NCI-H2227 (cell line): ENCODE data around the gene HNRNPU.

Experiments
- DNase-seq: peaks from one replicate; lab custom pipeline; 2025; ENCODE audit not compliant: unreplicated experiment; lab: John Stamatoyannopoulos, UW

HNRNPU gene

DNA sequence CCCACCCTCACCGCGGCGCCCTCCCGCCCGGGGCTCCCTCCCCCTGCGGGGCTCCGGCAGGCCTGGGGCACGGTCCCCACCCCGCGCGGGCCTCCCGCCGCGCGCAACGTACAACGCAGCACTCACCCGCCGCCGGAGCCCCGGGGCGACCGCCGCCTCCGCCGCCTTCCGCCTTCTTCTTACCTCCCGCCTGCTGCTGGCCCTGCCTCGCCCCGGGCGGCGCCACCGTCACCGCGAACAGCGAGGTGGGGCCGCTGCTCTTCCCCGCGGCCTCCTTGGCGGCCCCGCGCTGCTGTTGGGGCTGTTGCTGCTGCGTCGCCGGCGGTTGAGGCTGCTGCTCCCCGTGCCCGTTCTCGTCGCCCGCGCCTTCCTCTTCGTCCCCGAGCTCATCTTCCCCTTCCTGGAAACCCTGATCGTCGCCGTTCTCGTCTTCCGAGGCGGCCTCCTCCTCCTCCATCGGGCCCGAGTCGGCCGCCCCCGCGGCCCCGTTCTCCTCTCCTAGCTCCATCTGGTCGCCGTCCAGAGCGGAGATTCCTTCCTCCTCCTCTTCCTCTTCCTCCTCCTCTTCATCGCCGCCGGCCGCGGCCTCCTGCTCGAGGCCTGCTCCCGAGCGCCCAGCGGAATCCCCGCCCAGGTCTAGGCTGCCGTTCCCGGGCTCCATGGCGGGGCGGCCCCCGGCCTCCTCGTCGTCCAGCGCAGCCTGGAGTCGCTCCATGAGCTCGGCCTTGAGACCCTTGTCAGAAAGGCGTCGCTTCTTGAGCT is 671 bp downstream of the HNRNPU start:
- no peak for DNase-seq

DNA sequence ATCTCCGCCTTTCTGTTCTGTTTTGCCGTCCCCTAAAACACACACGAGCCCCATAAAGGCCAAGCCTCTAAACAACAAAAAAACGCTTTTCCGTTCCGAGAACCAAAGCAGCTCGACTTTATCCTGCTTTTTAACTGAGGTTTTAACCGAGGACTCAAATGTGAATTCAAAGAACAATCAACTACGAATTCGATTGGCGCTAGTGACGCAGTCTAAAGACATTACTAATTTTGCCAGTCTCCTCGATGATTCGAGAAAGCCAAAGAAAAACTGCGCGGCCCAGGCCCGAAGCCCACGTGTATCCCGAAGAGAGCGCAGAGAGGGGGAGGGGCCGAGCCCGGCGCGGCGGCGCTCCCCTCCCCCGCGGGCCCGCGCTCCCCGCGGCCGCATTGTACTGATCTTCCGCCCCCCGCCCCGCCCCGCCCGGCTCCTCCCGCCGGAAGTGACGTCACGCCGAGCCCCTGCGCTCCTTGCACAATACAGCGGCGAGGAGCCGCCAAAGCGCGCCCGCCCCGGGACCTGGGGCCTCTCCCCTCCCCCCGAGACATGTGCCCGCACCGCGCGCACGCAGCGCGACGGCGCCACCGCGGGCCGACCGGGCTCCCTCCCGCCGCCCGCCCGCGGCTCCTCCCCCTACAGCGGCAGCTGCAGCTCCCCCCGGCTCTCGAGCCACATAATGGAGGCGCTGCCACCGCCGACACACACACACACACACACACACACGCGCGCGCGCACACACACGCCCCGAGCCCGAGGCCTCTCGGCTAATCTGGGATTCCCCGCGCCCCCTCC is 1.4 kb downstream of the HNRNPU start:
- peak; percentile 98 for DNase-seq

DNA sequence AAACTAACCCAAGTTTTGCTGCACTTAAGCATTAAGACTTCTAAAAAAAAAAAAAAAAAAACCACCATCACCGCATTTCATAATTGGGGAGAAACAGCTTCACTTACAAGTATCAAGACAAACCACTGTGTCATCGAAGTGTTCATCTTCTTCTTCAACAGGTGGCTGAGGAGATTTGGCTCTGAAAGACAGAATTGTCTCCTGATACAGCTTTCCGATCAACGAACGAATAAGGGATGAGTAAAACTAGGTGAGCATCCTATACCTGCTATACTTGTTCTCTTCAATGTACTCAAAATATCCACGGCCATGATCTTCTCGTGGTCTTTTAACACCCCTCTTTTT is 2.0 kb downstream of the HNRNPU start:
- peak; percentile 40 for DNase-seq

GRCh38 chr1:244861683-244862082 is 2.7 kb downstream of the HNRNPU start:
- DNase-seq: peak; percentile 25

DNA sequence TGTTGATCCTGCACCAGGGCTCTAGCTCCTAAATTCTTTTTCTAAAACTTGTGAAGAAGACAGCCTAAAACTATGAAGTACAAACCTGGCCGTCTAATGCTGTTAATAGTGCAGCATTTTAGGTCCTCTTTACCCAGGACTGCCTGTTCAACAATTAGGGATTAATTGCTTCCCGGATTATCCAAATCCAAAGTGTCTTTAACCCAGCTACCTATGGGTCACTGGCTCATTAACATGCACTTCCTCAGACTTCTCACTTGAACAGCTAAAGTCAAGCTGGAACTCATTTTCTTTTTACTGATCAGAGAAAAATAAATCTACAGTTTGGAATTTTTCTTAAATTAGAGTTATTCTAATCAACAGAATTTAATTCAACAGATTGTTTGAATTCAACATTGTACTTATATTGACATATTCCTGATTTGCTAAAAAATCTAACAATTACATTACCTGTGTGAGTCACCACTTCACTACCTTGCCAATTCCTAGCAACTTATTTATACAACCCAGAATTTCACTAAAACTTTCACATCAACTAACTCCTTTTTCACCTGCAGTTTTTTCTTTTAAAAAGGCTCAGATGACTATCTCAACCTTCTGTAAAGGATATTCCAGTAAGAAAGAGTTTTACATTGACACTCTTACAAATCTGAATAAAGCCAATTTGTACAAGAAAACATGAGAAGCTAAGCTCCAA is 3.3 kb downstream of the HNRNPU start:
- no peak for DNase-seq

GRCh38 chr1:244860078-244860477 is 4.3 kb downstream of the HNRNPU start:
- DNase-seq: no peak

GRCh38 chr1:244858357-244858756 is 6.0 kb downstream of the HNRNPU start:
- DNase-seq: no peak

DNA sequence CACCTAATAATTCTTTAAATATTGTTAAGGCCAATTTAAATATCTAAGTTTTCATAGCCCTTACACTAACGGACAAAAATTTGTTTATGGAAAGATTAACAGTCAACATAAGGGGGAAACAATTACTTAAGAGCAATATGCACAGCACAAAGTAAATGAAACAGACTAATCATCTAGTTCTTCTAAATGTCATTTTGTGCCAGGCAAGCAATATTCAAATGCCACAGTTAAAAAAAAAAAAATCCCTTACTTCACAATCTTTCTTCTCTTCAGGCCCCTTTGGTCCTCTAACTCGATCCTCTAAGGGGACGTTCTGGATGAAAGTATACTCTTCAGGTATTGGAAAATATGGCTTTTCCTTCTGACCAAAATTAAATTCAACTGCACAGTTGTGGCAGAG is 6.6 kb downstream of the HNRNPU start:
- DNase-seq: no peak

DNA sequence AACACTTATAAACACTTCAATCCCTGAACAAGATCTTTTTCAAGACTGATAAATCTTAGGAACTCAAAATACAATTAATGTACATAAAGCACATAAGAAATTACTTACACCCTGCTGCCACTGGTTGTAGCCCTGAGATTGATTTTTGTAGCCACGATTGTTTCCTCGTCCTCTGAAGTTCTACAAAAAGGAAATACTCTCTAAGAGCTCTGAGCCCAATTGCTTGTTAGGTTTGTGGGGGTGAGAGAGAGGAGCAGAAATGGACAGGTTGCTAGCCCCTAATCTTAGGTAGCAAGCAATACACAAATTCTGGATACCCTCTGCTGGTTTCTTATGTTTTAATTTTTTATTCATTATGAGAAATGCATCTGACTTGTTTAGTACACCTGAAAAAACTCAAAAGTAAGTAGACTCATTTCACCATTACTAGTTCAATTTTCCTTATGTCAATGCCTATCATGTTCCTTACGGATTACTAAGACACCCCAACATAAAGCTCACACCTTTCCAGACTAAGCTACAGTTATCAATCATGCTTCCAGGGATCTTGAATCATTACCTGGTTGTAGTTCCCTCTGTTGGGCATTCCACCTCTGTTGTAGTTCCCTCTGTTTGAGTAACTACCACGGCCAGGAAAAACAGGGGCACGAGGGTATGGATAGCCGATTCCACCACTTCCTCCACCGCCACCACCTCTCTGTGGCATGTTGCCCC is 9.3 kb downstream of the HNRNPU start:
- no peak for DNase-seq

- DNase-seq: no peak
These were observed 10.2 kb downstream of the HNRNPU start for GRCh38 chr1:244854166-244854565.

DNA sequence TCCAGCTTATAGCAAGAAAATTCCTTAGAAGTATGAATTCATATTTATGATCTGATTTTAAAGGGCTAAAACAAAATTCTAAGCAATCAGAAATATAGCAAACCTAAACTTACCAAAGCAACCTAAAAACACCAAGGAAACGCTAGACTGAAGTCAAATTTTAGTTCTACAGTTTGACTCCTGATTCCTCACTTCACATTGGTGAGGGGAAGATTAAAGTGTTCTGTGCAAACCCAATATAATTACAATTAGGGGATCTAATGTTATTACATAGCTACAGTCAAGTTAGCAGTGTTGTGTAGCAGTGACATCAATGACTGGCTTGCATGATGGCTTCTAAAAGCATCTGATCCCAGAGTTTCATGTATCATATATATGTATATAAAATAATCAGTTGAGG is 11.6 kb downstream of the HNRNPU start:
- no peak for DNase-seq

DNA sequence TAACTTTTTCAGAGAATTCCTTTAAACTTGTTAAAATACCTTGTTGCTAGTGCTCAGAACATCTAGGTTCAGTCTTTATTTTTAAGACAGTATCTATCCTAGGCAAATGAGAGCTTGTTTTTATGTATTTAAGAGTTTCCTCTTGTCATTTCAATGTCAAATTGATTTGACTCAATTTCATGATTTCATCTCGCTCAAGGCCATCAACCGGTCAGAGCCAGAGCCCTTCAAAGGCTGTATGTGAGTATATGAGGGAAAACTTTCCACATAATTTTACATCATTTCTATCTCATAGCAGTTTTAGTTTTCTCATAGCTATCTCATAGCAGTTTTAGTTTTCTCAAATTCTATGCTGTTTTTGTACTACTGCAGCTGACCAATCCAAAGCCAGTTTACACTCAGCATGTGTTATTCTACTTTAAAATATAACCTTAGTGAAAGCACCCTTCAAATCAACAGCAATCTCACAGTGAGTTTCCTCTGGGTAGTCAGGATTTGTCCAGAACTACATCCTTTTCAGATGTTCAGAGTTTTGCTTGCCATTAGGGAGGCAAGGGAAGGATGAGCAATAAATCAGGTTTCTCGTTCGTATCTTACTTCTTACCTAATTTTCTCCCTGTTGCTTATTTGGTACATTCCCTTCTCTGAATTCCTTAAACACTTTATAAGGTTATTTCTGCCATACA is 12.7 kb downstream of the HNRNPU start:
- DNase-seq: no peak

- DNase-seq: no peak
These were observed 13.4 kb downstream of the HNRNPU start for GRCh38 chr1:244850896-244851295.

- DNase-seq: no peak
These were observed 14.1 kb downstream of the HNRNPU start for GRCh38 chr1:244850099-244850852.

DNA sequence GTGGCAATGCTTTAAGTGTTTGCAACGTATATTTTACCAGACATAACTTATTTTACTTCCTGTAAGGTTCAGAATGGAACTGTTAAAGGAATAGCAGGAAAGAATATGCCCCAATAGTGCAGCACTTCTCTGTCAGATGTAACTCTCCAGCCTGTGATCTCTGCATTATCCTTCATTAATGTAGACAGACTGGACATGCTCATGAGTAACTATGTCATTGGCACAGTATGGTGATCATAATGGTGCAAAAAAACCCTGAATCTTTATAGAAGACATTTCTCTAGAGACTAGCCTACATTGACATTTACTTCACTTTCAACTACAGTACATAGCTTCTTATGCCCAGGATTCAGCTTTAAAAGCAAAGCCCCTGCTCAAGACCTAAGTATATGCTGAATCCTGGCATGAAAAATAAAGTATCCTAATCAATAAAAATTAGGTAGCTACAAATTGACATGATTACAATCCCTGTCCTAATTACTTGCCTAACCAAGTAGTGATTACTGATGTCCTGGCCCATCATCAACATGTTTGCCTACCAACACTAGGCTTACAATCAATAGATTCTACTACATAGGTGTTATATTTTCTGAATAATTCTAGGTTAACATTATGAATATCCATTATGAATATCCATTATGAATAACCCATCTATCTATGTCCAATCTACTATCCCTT is 15.0 kb downstream of the HNRNPU start:
- DNase-seq: no peak

GRCh38 chr1:244846653-244847052 is 17.7 kb downstream of the HNRNPU start:
- DNase-seq: no peak

DNA sequence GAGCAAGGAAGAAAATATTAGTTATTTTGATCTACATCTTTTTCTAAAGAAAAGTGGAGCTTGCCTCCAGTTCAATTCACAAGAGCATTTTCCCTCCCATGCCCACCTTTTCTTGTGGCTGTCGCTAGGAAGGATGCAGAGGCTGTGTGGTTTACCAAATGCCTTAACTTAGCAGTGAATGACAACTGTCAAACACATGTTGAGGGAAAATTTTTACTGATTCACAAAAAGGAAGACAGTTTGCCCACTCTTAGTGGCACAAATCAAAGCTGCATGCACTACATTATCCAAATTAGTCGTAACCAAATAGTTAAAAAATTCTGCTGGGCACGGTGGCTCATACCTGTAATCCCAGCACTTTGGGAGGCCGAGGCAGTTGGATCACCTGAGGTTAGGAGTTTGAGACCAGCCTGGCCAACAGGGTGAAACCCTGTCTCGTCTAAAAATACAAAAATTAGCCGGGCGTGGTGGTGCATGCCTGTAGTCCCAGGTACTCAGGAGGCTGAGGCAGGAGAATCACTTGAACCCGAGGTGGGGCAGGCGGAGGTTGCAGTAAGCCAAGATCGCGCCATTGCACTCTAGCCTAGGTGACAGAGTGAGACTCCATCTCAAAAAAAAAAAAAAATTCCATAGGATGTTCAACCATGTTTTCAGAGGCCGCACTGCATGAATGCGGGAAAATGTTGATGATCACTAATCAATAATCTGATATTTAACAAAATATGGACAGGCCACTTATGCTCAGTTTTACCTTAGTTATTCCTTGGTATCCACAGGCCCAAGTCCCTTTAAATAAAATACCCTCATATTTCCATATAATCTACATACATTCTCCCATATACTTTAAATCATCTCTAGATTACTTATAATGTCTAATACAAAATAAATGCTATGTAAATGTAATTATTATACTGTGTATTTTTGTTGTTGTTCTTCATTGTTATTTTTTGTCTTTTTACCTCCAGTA is 19.9 kb downstream of the HNRNPU start:
- no peak for DNase-seq
